Stimulated activated CD4-positive, alpha-beta T cell treated with anti-CD3 and anti-CD28 coated beads, TNF-alpha, amount 100 ng/mL, for 48 hours (primary cell): ENCODE data around the gene AP2S1.
"Not testable (repeated sequence)": the region's sequence is repeated elsewhere in the genome, so short reads cannot be mapped to it uniquely, and the experiment has no call there.

ENCODE experiments used
- DNase-seq, 3 donors: peaks; one replicate each; pipeline ENCODE4 v3.0.0-alpha.2; 2020; ENCODE audit warnings: low read depth in 3 of 3

Gene AP2S1

DNA sequence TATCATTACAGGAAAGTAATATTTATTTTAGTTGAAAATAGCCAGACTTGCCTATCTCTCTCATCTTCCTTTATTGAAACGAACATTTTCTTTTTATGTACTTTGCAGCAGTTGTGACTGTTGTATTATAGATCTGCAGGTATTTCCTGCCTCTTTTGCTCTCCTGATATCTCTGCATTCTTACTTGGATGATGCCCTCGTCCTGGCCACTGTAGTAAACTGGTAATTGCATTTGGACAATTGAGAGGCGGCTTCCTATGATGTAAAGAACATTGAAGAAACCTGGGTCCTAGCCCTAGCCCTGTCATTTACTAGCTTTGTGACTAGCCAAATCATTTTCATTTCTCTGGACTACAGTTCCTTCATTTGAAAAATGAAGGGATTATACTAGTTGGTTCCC is 16.5 kb upstream of the AP2S1 start:
- no peak for DNase-seq

DNA sequence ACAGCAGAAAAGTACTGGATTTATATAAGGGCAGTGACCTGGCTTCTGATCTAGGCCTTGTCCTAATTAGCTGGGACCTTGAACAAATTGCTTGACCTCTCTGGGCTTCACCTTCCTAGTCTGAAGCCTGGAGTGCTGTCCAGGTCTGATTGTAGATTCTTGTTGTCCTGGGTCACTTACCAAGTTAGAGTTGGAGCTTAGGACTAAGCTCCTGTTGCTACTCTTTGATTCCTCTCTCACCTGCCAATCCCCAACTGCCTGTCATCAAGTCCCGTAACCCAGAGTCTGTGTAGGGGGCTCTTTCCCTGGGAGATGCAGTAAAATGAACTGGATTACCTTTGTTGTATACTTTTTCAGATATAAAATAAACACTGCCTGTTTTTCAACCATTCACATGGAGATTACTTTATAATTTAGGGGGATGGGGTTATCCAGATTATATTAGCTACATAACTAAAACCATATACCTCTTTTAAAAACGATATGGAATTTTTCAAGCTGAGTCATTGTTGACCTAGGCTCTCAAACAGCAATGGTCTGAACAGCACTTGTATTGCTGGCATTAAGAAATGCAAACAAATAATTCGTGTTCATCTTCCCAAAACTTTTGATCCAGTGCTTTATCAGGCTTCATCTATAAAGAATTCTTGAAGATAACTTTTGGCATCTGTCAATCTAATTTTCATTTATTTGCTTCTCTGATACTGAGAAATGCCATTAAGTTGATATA is 15.9 kb upstream of the AP2S1 start:
- no peak for DNase-seq

DNA sequence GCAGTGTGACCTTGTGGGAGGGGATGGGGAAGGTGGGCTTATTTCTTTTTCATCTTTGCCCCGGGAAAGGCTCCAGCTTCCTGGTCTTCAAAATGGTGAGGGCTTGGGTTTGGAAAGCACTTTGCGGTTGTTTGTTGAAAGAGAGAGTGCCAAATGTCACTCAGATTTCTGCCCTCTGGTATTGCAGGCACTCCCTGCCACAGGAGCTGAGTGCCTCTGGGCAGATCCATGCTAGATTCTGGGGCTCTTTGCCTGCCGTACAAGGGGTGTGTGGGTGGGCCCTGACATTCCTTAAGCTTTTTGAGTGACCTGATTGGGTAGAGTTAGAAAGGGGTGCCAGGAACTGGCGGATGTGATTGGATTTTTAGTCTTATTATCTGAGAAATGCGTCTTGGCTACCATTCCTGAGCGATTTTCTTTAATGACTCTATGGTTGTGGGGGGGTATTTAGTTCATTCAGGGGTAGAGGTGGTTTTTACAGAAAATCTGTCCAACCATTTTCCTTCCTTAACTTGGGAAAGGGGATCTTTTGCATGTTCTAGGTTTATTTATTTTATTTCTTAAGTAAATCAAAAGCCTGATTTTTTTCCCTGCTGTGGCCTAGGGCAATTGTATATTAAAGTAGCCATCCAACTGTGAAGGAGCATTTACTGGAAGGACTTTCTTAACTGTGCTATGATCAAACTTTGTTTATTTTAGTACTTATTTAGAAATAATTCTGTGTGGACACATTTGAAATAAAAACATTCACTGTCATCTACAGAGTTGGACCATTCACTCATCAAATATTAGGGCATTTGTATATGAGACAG is 13.4 kb upstream of the AP2S1 start:
- DNase-seq, result no peak

DNA sequence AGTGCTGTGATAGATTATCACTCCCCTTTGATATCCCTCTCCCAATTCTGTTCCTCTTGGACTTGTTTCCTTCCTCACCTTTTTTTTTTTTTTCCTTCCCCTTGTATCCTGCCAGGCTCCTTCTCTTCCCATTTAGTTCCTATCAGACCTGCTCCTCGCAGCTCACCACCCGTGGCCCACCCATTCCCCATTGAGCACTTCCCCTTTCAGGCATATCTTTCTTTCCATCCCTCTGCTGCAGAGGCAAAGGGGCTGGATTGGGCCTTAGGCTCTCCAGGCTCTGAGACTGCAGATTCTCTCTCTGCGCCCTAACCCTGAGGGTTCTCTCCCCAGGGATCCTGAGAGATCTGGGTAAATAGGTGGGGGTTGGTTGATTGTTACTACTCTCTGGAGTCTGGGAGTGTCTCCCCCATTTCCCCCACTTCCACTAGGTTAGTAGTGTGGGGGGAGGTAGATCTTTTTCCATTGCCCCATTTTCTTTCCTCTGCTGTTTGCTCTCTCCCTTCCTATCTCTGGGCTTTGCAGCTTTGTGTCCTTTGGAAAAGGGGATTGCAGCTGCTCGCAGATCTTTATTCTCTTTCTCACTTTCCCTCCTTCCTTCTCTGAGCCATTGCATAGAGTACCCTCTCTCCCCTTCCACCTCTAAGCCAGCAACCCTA is 12.5 kb upstream of the AP2S1 start:
- DNase-seq, result no peak

DNA sequence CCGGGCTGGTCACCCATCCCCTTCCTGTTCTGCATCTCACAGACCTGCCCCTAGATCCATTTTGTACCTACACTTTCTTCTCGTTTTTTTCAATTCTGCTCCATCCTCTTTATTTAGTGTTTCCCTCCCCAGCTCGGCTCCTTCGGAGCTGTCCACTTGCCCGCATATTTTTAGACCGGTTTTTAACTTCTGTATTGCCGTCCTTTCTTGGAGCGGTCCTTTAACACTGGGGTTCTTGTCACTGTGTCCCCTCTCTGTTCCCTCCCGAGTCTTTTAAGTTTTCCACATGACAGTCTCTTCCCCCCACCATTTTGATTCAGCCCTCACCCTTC is 11.8 kb upstream of the AP2S1 start:
- no peak for DNase-seq

DNA sequence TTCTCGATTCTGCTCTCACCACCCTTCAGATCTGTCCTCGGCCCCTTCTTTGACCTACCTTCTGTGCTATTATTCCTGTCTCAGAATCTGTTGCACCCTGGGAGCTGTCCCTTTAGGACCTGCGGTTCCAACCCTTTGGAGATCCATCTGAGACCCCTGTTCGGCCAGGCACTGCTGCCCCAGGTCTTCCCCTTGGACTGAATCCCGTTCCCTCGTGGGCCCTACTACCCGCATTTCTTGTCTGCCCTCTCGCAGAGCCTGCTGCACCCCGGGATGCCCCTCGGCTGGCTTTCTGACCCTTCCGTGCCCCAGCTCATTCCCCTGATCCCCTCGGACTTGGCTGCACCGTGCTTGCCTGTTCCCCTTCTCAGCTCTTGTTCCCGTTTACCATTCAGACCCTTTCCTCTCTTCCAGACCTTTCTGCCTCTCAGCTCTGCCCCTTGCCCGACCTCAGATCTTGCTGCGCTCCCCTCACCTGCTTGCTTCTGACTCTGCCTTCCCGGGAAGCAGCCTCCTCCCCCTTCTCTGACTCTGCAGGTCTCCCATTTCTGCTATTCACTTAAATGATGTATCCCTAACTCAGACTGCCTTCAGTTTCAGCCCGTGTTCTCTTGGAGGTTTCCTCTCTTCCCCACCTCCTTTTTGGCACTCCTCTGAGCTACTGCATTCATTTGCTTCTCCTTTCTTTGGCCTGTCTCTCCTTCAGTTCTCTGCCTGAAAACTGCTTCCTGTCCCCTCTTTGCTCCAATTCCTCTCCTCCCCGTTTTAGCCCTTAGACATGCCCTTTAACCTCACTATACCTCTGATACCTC is 11.3 kb upstream of the AP2S1 start:
- DNase-seq, result no peak

DNA sequence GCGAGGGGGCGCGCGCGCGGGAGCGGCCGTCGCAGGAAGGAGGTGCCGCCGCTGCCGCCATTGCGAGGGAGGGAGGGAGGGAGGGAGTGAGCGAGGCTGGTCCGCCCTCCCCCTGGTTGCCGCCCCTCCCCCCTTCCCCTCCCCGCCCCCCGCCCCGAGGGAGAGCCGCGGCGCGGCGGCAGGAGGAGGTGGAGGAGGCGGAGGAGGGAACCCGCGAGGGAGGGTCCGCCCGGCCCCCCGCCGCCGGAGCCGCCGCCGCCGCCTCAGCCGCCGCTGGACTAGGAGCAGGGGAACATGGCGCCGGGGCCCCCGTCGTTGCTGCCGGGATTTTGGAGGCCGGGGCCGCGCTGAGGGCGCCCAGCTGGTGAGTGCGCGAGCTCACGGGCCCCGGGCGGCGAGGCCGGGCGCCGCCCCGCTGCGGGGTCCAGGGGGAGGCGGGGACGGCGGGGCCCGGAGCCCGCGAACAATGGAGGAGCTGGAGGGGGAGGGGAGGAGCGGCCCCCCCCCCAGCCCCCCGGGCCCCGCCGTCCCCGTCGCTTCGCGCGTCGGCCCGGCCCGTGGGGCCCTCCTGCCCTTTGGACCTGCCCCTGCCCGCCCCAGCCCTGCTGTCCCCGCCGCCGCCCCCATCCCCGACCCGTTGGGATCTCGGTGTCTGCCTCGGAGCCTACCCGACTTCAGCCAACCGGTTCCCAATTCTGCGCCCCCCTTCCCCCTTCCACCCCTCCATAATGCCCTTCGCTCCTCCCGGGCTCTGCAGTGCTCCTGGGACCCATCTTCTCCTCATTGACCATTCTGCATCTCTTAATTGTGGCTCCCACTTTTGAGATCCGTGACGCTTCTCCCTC is 10.4 kb upstream of the AP2S1 start, which contains the start of gene ARHGAP35:
TSS of gene ARHGAP35 (plus strand) at position 152 of the 845 bp plus-strand sequence. CDS start 57,679 bp downstream, outside the sequence.
- DNase-seq, result peak in 1 of 3 donors; percentile 77

DNA sequence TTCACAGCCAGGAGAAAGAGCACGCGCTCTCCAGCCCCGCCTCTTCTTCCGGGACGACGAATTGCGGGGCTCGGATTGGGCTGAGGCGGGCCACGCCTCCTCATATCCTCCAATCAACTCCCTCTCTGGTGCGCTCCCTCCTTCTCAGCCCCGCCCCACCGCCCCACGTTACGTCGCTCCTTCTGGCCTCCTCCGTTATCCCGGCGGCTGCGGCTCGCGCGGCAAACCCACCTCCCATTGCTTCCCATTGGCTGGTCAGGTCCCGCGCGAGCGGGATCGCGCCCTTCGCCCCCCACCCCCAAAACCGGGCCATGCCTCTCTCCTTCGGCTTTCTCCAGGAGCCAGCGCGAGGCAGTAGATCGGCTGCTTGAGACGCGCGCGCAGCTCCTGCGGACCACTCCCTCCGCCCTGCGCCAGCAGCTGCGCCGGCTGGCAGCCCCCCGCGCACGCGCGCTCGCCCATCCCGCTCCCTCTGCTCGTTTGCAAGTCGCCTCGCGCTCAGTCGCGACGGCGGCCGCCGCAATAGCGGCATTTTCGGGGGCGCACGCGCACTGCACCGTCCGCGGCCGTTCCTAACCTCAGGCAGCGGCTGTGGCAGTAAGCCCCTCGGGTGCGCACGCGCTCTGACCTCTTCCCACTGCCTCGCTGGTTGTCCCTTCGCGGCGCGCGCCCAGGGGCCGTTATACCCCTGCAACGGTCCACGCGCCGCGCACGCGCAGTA is 9.6 kb upstream of the AP2S1 start:
- peak; percentile 93 to 98 (median 95) for DNase-seq

DNA sequence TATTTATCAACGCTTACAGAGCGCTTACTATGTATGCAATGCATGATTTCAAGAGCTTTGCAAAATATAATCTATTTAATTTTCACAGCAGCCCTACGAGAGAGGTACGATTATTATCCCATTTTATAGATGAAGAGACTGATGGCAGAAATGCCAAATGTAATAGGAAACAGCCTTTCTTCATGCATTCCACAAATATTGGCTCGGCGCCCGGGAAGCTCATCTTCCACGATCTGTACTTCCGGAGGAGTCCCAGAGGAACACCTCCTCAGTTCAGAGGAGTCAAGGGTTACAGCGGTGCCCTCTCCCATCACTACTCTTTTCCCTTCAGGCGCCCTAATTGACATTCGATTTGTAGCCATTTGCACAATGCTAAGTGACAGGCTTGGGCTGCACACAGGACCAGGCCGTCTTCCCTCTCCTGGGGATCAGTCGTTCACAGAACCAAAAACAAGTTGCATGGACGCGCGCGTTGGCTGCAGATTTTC is 9.0 kb upstream of the AP2S1 start:
- DNase-seq, result no peak

DNA sequence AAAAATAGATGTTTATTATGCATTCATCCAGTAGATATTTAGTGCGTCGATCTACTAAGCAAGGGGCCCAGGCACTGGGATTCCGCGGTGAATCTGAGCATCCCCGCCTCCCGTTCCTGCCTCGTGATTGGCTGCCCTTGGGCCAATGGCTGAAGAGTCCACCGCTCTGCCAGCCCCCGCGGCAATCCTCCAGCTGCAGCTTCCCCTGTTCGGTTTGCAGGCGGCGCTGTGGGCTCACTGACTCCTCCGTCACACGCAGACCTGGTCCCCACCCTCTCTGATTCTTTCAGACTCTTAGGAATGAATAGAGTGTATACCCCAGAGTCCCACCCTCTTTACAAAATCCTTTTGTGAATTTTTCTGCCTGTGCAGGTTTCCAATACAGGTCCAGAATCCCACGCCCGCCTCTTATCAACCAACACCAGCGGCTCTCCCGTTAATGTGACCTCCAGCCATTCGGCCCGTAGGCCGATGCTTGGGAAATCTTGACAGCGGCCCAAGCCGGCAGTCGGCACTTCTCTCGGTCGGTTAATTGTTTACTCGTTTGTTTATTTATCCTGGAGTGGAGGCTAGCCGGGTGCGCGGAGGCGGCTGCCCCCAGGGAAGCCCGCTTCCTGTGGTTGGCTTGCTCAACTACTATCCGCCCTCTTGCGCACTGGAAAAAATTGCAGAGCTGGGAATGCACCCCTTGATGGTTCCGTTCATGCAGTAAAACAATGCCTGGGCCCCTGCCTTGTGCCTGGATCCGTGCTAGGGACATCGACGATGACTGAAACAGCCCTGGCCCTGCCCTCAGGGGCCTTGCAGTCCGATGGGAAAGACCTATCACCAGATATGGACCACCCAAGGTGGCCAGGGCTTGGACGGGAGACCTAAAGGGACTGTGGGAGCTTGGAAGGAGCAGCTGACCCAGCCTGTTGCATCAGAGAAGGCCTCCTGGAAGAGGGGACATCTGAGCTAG is 5.7 kb upstream of the AP2S1 start:
- peak; percentile 87 to 89 (median 88) for DNase-seq

DNA sequence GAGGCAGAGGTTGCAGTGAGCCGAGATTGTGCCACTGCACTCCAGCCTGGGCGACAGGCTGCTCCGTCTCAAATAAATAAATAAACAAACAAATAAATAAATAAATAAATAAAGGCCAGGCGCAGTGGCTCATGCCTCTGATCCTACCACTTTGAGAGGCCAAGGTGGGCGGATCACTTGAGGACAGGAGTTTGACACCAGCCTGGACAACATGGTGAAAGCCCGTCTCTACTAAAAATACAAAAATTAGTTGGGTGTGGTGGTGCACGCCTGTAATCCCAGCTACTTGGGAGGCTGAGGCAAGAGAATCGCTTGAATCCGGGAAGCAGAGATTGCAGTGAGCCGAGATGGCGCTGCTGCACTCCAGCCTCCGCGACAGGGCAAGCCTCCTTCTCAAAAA is 4.1 kb upstream of the AP2S1 start:
- not testable (repeated sequence) for DNase-seq

DNA sequence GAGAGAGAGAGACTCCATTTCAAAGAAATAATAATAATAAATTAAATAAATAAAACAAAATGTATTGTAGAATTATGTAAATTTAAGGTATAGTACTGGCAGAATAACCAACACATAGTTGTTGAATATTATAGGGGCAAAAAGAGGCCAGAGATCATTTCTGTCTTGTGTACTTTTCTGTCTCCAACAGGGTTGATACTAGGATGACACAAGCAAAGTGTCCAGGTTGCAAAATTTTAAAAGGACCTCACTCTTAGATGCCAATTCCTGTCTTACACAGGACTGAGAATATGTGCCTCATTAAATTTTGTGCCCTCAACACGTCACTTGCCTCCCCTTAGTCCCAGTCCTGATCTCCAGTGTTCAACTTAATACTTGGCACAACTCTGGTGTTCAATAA is 2.2 kb upstream of the AP2S1 start:
- no peak for DNase-seq

DNA sequence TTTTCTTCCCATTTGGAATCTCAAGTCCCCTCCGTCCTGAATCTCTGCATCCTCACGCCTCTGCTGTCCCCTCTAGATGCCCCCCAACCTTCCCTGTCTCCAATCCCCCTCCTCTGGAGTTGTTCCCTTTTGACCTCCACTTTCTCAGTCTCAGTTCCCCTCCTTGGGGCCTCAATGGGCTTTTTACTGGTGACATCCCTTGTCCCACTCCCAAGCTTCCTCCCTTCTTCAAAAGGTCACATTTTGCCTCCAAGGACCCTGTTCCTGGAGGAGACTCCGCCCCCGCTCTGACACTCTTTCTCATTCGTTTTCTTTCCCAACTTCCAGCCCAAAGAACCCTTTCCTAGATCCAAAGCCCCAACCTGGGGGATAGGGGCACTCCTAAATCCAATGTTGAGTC is 1.0 kb downstream of the AP2S1 start:
- DNase-seq, result no peak

DNA sequence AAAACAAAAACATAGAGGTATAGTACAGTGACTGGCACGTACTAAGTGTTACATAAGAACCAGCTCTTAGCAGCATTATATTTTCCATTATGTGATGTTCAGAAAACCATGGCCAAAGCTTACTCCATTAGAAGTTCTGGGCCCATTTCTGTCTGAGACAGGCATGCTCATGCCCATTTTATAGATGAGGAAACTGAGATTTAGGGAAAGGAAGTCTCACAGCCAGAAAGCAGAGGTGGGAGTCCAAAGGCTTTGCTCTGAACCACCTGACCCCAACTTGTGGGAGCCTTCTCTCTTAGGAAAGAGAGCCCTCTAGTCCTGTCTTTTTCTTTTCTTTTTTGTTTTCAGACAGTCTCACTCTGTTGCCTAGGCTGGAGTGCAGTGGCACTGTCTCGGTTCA is 2.3 kb downstream of the AP2S1 start:
- DNase-seq, result no peak

DNA sequence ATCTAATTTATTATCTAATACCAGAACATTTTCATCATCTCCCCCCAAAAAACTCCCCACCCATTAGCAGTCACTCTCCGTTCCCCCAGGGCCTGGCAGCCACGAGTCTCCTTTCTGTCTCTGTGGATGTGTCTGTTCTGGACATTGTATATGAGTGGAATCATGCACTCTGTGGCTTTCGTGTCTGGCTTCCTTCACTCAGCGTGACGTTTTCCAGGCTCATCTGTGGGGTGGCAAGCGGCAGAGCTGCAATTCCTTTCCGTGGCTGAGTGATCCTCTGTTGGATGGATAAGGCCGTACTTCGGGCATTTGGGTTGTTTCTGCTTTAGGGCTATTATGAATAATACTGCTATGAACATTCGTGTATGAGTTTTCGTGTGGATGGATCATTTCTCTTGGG is 3.1 kb downstream of the AP2S1 start:
- no peak for DNase-seq

DNA sequence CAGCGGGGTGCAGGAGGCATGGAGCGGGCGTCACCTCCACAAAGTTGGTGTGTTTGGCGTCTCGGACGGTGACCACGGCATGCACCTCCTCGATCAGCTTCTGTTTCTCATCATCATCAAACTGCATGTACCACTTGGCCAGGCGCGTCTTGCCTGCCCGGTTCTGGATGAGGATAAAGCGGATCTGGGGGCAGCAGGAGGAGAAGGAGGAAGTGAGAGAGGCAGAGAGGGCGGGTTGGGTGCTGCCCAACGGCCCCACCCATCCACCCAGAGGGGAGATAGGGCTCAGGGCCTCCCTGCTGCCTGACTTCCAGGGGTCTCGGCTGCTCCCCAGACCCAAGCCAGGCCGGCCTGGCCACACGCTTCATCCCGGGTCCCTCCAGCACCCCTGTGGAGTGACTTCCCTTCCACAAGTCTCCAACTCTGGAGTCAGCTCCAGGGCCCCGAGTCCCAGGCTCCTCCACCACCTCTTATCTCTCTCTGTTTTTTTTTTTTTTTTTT is 4.6 kb downstream of the AP2S1 start:
- DNase-seq, result no peak

DNA sequence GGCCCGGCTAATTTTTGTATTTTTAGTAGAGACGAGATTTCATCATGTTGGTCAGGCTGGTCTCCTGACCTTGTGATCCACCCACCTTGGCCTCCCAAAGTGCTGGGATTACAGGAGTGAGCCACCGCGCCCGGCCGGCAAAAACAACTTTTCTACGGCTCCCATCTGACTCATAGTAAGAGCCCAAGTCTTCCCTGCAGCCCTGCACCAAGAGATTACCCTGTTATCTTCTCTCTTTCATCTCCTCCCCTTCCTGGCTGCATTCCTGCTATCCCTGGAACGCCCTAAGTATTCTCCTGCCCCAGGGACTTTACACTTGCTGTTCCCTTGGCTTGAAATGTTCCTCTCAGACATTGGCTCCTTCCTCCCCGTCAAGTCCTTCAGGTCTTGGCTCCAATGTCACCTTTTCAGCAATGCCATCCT is 6.6 kb downstream of the AP2S1 start:
- DNase-seq, result no peak

DNA sequence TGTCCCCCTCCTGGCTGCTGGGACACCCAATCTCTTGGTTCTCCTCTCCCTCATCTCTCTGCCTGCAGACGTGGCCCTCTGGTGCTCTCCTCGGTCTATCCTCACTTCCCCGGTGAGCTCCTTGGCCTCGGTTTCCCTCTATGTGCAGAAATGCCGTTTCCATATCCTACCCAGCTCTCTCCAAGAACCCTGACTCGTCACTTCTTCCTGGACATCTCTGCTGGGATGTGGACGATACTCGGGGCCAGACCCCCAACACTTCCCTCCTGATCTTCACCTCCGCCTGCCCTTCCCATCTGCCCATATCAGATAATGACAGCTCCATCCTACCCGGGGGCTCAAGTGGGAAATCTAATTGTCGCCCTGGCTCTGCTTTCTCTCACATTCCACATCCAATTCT is 7.9 kb downstream of the AP2S1 start:
- DNase-seq, result no peak
